Measurements from ENCODE around the gene BRPF3. TPM values are rescaled to one million over a fixed set of nuclear protein-coding genes. Genes with fewer than 3 reads are reported as not detected.

BRPF3 gene
- polyA plus RNA-seq (ENCODE audit: insufficient read length in 4 of 4), result 10 to 100 TPM; 40.5 to 64.9 (median 47.1) TPM

- DNase-seq (ENCODE audit: low read depth in 4 of 4, low spot score in 2 of 4), result peak; percentile 46 to 64 (median 56)
These were observed at the start of gene BRPF3 for GRCh38 chr6:36196113-36196879. Gene BRPF3 (plus strand): TSS chr6:36196744. CDS start chr6:36200323, 3,579 bp downstream.

DNA sequence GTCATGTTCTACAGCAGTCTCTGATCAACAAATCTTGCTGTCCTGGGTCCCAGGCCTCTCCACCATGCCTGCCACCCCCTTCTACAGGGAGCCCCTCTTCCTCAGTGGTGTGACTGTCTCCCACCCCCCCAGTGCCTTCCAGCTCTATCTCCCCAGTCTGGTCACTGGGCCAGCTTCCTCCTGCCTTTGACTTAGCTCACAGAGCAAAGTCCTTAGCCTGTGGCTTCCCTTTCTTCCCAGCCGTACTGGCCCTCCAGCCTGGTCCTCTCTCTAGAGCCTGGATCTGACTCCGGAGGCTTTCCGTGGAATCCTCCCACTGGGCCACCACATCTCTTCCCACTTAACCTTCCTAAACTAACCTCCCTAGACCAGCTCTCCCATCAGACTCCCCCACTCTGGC is 49.2 kb upstream of the BRPF3 start:
- DNase-seq (ENCODE audit: low read depth in 4 of 4, low spot score in 2 of 4), result no peak

- DNase-seq (ENCODE audit: low read depth in 4 of 4, low spot score in 2 of 4), result no peak
These were observed 47.1 kb upstream of the BRPF3 start for GRCh38 chr6:36149476-36149875.

DNA sequence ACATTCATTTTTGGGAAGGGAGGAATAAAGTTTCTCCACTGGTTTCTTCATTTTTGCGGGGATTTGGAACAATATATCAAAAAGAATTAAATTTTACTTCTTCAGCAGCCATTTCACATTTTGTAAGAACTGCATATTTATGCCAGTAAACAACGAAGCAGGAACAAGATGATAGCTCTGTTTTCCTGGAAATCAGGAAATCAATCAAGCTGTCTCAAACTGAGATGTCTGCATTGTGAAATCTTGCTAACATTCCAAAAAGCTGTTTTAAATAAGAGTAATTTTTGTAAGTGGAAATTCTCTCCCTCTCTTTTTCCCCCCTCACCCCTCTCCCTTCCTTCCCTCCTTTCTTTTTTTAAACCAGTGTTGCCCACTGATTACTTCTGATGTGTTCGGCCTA is 46.3 kb upstream of the BRPF3 start:
- no peak for DNase-seq (ENCODE audit: low read depth in 4 of 4, low spot score in 2 of 4)

- DNase-seq (ENCODE audit: low read depth in 4 of 4, low spot score in 2 of 4), result no peak
These were observed 42.3 kb upstream of the BRPF3 start for GRCh38 chr6:36154286-36154685.

DNA sequence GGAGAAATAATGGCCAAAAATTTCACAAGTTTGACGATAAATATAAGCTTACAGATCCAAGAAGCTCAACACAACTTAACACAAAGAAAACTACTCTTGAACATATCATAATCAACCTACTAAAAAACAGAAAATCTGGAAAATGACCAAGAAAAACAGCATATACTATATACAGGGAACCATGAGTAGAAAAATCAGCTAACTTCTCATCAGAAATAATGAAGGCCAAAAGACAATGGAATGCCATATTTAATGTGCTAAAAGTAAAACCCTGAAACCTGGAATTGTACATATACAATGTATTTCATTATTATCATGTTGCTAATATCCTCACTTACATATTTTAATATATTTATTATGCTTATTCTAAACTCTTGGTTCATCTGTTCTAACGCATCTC is 40.9 kb upstream of the BRPF3 start:
- no peak for DNase-seq (ENCODE audit: low read depth in 4 of 4, low spot score in 2 of 4)

GRCh38 chr6:36160147-36160760 is 36.3 kb upstream of the BRPF3 start:
- DNase-seq (ENCODE audit: low read depth in 4 of 4, low spot score in 2 of 4), result no peak

DNA sequence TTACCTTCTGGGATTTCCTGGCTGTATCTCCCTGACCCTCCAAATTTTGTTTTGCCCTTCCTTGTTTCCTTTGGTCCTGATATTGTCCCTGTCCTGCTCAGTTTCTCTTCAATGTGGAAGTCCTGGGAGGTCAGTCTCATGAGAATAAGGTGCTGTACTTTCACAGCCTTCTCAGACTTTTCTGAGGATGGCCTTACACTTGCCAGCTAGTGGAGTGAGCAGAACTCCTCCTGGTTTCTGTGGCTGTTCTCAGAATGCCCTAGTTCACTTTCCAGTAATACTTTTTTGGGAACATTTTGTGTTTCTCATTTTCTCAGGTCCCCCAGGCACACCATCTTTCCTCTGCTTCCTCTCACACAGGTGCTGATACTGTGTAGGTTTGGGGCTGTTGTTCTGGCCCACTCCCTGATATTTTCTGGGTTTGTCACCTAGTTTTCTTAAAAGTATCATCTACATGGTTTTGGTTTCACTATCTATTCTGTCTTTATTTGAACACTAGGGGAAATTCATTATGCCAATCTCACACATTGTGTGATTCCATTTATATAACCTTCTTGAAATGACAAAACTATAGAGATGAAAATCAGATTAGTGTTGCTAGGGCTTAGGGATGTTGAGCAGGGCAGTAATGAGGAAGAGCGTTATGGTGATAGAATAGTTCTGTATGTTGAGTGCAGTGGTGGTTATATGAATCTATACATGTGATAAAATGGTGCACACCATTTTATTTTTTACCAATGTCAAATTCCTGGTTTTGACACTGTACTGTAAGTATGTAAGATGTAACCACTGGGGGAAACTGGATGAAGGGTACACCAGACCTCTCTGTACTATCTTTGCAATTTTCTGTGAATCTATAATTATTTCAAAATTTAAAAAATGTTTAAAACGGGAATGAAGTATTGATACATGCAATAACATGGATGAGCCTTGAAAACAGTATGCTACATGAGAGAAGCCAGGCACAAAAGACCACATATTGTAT is 27.2 kb upstream of the BRPF3 start:
- no peak for DNase-seq (ENCODE audit: low read depth in 4 of 4, low spot score in 2 of 4)

DNA sequence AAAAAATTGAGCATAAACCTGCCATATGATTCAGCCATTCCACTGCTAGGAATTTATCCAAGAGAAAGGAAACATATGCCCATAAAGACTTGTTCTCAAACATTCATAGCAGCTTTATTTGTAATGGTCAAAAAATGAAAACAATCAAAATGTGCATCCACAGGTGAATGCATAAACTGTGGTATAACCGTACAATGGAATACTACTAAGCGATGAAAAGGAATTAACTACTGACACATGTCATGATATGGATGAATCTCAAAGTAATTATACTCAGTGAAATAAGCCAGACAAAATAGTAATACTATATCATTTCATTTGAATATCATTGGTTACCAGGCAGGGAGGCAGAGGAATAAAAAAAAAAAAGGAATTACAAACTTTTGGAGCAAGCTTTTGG is 25.8 kb upstream of the BRPF3 start:
- DNase-seq (ENCODE audit: low read depth in 4 of 4, low spot score in 2 of 4), result no peak

- DNase-seq (ENCODE audit: low read depth in 4 of 4, low spot score in 2 of 4), result no peak
These were observed 25.0 kb upstream of the BRPF3 start for GRCh38 chr6:36171573-36171972.

DNA sequence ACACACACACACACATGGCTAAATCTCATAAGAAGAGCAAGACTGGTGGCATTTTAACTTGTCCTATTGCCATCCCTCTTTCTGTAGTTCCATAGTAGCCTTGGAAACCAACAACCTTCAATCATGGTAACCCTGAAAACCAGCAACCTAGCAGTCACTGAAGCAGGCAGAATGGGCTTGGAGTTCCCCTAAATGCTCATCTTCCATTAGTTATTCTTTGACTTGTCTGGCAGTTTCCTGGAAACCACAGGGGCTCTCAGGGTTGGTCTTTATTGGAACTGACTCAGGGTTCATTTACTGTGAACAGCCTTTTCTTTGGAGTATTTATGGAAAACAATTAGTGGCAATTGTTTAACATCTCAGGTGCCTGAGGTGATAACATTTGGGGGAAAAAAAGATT is 19.4 kb upstream of the BRPF3 start:
- no peak for DNase-seq (ENCODE audit: low read depth in 4 of 4, low spot score in 2 of 4)

GRCh38 chr6:36178544-36178943 is 18.0 kb upstream of the BRPF3 start:
- no peak for DNase-seq (ENCODE audit: low read depth in 4 of 4, low spot score in 2 of 4)

DNA sequence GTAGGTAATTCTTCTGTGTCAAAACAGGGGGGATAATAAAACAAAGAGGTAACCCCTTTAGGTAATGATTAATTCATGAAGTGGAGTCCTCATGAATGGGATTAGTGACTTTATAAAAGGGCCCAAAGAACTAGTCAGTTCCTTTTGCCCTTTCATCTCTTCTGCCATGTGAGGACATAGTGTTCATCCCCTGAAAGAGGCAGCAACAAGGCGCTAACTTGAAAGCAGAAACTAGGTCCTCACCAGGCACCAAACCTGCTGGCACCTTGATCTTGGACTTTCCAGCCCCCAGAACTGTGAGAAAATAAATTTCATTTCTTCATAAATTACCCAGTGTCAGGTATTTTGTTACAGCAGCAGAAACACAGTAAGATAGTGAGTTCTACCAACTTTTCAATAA is 16.4 kb upstream of the BRPF3 start:
- DNase-seq (ENCODE audit: low read depth in 4 of 4, low spot score in 2 of 4), result no peak

DNA sequence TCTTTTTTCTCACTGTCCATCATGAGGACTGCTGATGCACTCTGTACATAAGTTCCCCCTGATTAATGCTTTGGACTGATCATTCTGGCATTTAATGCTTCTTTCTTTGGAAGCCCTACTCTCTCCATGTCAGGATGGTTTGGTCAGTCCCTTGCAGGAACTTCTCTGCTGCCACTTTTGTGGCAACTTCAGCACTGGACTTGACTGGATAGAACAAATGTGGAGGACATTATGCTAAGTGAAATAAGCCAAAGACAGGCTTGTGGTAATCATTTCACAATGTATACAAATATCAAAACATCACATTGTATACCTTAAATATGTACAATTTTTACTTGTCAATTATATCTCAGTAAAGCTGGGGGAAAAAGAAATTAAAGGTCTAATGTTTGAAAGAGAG is 12.2 kb upstream of the BRPF3 start:
- no peak for DNase-seq (ENCODE audit: low read depth in 4 of 4, low spot score in 2 of 4)

DNA sequence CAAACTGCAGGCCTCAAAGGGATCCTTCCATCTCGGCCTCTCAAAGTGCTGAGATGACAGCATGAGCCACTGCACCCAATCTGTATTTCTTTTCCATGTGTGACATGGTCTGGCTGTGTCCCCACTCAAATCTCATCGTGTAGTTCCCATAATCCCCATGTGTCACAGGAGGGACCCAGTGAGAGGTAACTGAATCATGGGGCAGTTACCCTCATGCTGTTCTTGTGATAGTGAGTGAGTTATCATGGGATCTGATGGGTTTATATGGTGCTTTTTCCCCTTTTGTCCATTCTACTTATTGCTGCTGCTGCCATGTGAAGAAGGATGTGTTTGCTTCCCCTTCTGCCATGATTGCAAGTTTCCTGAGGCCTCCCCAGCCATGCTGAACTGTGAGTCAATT is 10.3 kb upstream of the BRPF3 start:
- DNase-seq (ENCODE audit: low read depth in 4 of 4, low spot score in 2 of 4), result no peak

DNA sequence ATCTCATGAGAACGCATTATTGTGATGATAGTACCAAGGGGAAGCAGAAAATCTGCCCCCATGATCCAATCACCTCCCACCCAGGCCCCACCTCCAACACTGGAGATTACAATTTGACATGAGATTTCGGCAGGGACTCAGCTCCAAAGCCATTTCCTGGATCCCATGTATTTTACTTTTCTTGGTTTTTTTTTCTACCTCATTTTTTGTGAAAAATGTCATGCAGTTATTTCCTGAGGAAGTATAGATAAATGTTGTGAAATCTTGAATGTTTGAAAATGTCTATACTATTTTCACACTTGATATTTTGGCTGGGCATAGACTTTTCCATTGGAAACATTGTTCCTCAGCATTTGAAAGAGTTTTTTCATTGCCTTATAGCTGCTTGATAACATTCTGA is 9.1 kb upstream of the BRPF3 start:
- no peak for DNase-seq (ENCODE audit: low read depth in 4 of 4, low spot score in 2 of 4)

DNA sequence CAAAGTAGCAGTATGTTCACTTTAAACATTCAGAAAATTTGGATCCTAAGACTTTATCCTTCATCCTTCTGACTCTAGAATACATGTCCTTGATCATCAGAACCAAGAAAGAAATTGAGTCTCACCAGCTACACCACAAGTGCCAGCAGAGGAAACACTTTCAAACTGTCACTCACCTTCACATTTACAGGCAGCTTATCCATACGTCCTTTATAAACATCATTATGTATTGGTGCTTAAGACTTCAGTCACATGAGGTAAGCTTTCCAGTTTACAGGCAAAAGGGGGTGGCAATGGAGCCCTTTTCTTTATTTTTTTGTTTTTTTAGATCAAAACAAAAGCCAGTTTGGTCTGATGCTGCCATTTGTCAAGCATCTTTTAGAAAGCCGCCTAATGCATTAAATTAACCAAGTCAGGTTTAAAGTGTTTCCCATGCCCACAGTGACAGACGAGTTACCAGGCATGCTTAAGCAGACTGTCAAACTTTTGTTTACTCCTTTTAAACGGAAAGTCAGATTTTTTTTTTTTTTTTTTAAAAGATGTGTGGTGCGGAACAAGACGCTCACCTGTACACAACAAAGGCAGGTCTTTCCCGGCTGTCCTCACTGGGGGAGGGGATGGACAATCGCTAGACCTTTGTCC is 952 bp upstream of the BRPF3 start:
- DNase-seq (ENCODE audit: low read depth in 4 of 4, low spot score in 2 of 4), result peak in 1 of 4 donors; percentile 15

- peak; percentile 89 to 97 (median 96) for DNase-seq (ENCODE audit: low read depth in 4 of 4, low spot score in 2 of 4)
These were observed 470 bp downstream of the BRPF3 start for GRCh38 chr6:36196880-36197548.

GRCh38 chr6:36197739-36198221 is 1.2 kb downstream of the BRPF3 start:
- DNase-seq (ENCODE audit: low read depth in 4 of 4, low spot score in 2 of 4), result no peak

GRCh38 chr6:36198986-36199385 is 2.4 kb downstream of the BRPF3 start:
- DNase-seq (ENCODE audit: low read depth in 4 of 4, low spot score in 2 of 4), result no peak
